HepG2 (cell line): ENCODE results near the gene PSMB3. TPM values are rescaled to one million over a fixed set of nuclear protein-coding genes. Genes with fewer than 3 reads are reported as not detected.
A peak's percentile ranks its signal among the peaks of the same experiment; 100 is the strongest.

Experiments
- CBX1 ChIP-seq: IDR thresholded peaks from one replicate; pipeline ENCODE4 v1.6.1; 2016; ENCODE audit warnings: antibody characterized with exemption, low read depth
- CHD2 ChIP-seq: IDR thresholded peaks from 2 replicates; pipeline ENCODE4 v1.6.1; 2011; ENCODE audit warnings: low read depth, low read length, improper control_type of control experiment
- ERF ChIP-seq: IDR thresholded peaks from 2 replicates; pipeline ENCODE4 v1.6.1; 2018; ENCODE audit warnings: missing biosample characterization, missing genetic modification reagents
- GTF2F1 ChIP-seq: fragments of 150-350 bp; IDR thresholded peaks from 2 replicates; pipeline ENCODE4 v1.6.1; 2014; ENCODE audit warnings: low read length
- JARID2 ChIP-seq: sonication (generic); formaldehyde crosslinking; IDR thresholded peaks from 2 replicates; pipeline ENCODE4 v1.8.1; 2023; ENCODE audit warnings: missing genetic modification reagents, inconsistent platforms; ENCODE audit not compliant: insufficient replicate concordance
- KLF15 ChIP-seq: sonication (generic); formaldehyde crosslinking; IDR thresholded peaks from 2 replicates; pipeline ENCODE4 v1.8.1; 2023; ENCODE audit warnings: borderline replicate concordance, mild to moderate bottlenecking, inconsistent platforms, missing genetic modification reagents, mixed read lengths
- PHF8 ChIP-seq: sonication (generic); formaldehyde crosslinking; IDR thresholded peaks from 2 replicates; pipeline ENCODE4 v1.5.0; 2020; ENCODE audit warnings: missing genetic modification reagents
- PLRG1 ChIP-seq: fragments of 450-650 bp; conservative IDR thresholded peaks from 2 replicates; pipeline ENCODE4 v1.6.1; 2016
- RAD21 ChIP-seq: fragments of 450-650 bp; formaldehyde crosslinking; IDR thresholded peaks from 2 replicates; pipeline ENCODE4 v1.5.0; 2020; ENCODE audit warnings: mild to moderate bottlenecking
- SAFB2 ChIP-seq: sonication (generic); formaldehyde crosslinking; IDR thresholded peaks from 2 replicates; pipeline ENCODE4 v1.5.1; 2020; ENCODE audit warnings: missing genetic modification reagents, low read depth, mild to moderate bottlenecking, borderline replicate concordance
- SNAPC2 ChIP-seq: sonication (generic); formaldehyde crosslinking; IDR thresholded peaks from 2 replicates; pipeline ENCODE4 v1.8.1; 2022; ENCODE audit warnings: mild to moderate bottlenecking, missing genetic modification reagents
- TCF7L2 ChIP-seq: IDR thresholded peaks from 2 replicates; pipeline ENCODE4 v1.6.1; 2011; ENCODE audit warnings: mild to moderate bottlenecking, low read depth, low read length, moderate library complexity
- ZNF354B ChIP-seq: sonication (generic); formaldehyde crosslinking; IDR thresholded peaks from 2 replicates; pipeline ENCODE4 v1.8.0; 2022; ENCODE audit warnings: mild to moderate bottlenecking, missing genetic modification reagents
- ZNF496 ChIP-seq: sonication (generic); formaldehyde crosslinking; IDR thresholded peaks from 2 replicates; pipeline ENCODE4 v1.8.1; 2023; ENCODE audit warnings: mild to moderate bottlenecking, moderate library complexity, missing genetic modification reagents; ENCODE audit not compliant: insufficient replicate concordance
- ZNF501 ChIP-seq: sonication (generic); formaldehyde crosslinking; IDR thresholded peaks from 2 replicates; pipeline ENCODE4 v1.5.1; 2020; ENCODE audit warnings: mild to moderate bottlenecking, moderate library complexity, missing genetic modification reagents
- ZNF510 ChIP-seq: sonication (generic); formaldehyde crosslinking; IDR thresholded peaks from 2 replicates; pipeline ENCODE4 v1.4.0; 2020; ENCODE audit warnings: low read depth, mild to moderate bottlenecking, missing genetic modification reagents
- ZNF564 ChIP-seq: sonication (generic); formaldehyde crosslinking; IDR thresholded peaks from 2 replicates; pipeline ENCODE4 v1.8.1; 2023; ENCODE audit warnings: mild to moderate bottlenecking, missing genetic modification reagents
- ZNF766 ChIP-seq: sonication (generic); formaldehyde crosslinking; IDR thresholded peaks from 2 replicates; pipeline ENCODE4 v1.5.0; 2020; ENCODE audit warnings: missing genetic modification reagents, borderline replicate concordance
- ZSCAN12 ChIP-seq: sonication (generic); formaldehyde crosslinking; IDR thresholded peaks from 2 replicates; pipeline ENCODE4 v1.9.0; 2021; ENCODE audit warnings: mild to moderate bottlenecking, missing genetic modification reagents
- polyA plus RNA-seq, 8 experiments: library from polyadenylated mRNA; depleted of rRNA in 3 of 8; stranded (reverse) in 7 of 8; unstranded in 1 of 8; fragments of >200 nt; fragmentation: Illumina TruSeq in 4 of 8; extraction: Trizol in 4 of 8; gene quantifications; 2 replicates each; pipeline versions ENCODE4 v1.2.1 to v1.2.3, GENCODE V29; 2011 to 2016; ENCODE audit warnings: low read depth in 4 of 8, missing spikeins in 1 of 8, mixed read lengths in 1 of 8; ENCODE audit not compliant: insufficient read depth in 1 of 8
- total RNA-seq, 5 experiments: library from RNA; depleted of rRNA; stranded (reverse); fragments of >200 nt; fragmentation: Illumina TruSeq; extraction: Trizol; gene quantifications; 2 replicates each; pipeline ENCODE4 v1.2.3, GENCODE V29; 2016; ENCODE audit warnings: low read depth in 1 of 5
- TF ChIP-seq, protein P1 (sequence below): sonication (generic); formaldehyde crosslinking; IDR thresholded peaks from 2 replicates; pipeline ENCODE4 v1.4.0; 2020; ENCODE audit warnings: missing genetic modification reagents
- TF ChIP-seq, protein P2 (sequence below): sonication (generic); formaldehyde crosslinking; IDR thresholded peaks from 2 replicates; pipeline ENCODE4 v1.8.0; 2022; ENCODE audit warnings: missing genetic modification reagents, mild to moderate bottlenecking, moderate library complexity, borderline replicate concordance
- TF ChIP-seq, protein P3 (sequence below): sonication (generic); formaldehyde crosslinking; IDR thresholded peaks from 2 replicates; pipeline ENCODE4 v1.4.0; 2020; ENCODE audit warnings: missing genetic modification reagents
- TF ChIP-seq, protein P4 (sequence below): sonication (generic); formaldehyde crosslinking; IDR thresholded peaks from 2 replicates; pipeline ENCODE4 v1.5.0; 2020; ENCODE audit warnings: missing genetic modification reagents

PSMB3 gene
- total and polyA plus RNA-seq, 2 of the 13 experiments (the other 11 are each of a cell fraction or from before 2014, with no cell fraction given): 366 to 517 TPM

DNA sequence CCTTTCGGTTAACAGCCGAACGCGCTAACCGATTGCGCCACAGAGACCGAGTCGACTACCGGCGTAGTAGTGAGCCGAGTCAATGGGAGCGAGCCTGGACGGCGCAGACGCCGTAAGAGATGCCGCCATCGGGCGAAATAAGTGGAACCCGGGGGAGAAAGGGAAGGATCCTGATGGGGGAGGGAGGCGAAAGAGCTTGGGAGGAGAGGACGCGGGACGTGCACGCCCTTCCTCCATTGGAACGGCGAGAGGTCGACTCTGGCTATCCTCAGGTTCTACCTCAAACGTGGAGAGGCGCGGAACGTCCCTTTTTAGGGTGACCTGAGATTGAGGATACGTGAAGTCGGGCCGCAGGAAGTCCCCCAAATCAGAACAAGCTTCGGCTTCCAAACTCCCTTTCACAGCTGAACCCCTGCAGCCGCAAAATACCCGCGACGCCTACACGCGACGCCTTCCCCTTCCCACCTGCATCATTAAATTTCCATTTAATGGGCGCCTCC, 683 bp upstream of the PSMB3 start (continued):
- TF ChIP-seq, protein P1, sequence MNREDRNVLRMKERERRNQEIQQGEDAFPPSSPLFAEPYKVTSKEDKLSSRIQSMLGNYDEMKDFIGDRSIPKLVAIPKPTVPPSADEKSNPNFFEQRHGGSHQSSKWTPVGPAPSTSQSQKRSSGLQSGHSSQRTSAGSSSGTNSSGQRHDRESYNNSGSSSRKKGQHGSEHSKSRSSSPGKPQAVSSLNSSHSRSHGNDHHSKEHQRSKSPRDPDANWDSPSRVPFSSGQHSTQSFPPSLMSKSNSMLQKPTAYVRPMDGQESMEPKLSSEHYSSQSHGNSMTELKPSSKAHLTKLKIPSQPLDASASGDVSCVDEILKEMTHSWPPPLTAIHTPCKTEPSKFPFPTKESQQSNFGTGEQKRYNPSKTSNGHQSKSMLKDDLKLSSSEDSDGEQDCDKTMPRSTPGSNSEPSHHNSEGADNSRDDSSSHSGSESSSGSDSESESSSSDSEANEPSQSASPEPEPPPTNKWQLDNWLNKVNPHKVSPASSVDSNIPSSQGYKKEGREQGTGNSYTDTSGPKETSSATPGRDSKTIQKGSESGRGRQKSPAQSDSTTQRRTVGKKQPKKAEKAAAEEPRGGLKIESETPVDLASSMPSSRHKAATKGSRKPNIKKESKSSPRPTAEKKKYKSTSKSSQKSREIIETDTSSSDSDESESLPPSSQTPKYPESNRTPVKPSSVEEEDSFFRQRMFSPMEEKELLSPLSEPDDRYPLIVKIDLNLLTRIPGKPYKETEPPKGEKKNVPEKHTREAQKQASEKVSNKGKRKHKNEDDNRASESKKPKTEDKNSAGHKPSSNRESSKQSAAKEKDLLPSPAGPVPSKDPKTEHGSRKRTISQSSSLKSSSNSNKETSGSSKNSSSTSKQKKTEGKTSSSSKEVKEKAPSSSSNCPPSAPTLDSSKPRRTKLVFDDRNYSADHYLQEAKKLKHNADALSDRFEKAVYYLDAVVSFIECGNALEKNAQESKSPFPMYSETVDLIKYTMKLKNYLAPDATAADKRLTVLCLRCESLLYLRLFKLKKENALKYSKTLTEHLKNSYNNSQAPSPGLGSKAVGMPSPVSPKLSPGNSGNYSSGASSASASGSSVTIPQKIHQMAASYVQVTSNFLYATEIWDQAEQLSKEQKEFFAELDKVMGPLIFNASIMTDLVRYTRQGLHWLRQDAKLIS (CRISPR knock-in tag): peak; percentile 17; the same call in 1 of the 2 replicates
- no peak for TF ChIP-seq PLRG1
- no peak; the same call in 1 of the 2 replicates for TF ChIP-seq SNAPC2 (CRISPR knock-in tag)
- TF ChIP-seq, protein P2, sequence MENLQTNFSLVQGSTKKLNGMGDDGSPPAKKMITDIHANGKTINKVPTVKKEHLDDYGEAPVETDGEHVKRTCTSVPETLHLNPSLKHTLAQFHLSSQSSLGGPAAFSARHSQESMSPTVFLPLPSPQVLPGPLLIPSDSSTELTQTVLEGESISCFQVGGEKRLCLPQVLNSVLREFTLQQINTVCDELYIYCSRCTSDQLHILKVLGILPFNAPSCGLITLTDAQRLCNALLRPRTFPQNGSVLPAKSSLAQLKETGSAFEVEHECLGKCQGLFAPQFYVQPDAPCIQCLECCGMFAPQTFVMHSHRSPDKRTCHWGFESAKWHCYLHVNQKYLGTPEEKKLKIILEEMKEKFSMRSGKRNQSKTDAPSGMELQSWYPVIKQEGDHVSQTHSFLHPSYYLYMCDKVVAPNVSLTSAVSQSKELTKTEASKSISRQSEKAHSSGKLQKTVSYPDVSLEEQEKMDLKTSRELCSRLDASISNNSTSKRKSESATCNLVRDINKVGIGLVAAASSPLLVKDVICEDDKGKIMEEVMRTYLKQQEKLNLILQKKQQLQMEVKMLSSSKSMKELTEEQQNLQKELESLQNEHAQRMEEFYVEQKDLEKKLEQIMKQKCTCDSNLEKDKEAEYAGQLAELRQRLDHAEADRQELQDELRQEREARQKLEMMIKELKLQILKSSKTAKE: no peak; the same call in 1 of the 2 replicates
- TF ChIP-seq ZNF564: peak; percentile 85; the same call in 1 of the 2 replicates
- TF ChIP-seq CBX1: peak; percentile 69
- TF ChIP-seq TCF7L2: no peak
- TF ChIP-seq, protein P3, sequence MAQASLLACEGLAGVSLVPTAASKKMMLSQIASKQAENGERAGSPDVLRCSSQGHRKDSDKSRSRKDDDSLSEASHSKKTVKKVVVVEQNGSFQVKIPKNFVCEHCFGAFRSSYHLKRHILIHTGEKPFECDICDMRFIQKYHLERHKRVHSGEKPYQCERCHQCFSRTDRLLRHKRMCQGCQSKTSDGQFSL (CRISPR knock-in tag): peak; percentile 61; the same call in 1 of the 2 replicates
- peak; percentile 35; the same call in 1 of the 2 replicates for TF ChIP-seq PHF8 (CRISPR knock-in tag)
- TF ChIP-seq CHD2: 0 out of 2 replicates have a peak, but pooled peaks have one; percentile 24
- 0 out of 2 replicates have a peak, but pooled peaks have one; percentile 70 for TF ChIP-seq ZNF510 (CRISPR knock-in tag)
- TF ChIP-seq RAD21 (CRISPR knock-in tag): no peak
- TF ChIP-seq JARID2 (CRISPR knock-in tag): peak; percentile 25
- TF ChIP-seq ZNF354B (CRISPR knock-in tag): 0 out of 2 replicates have a peak, but pooled peaks have one; percentile 35
- TF ChIP-seq GTF2F1: no peak
- no peak for TF ChIP-seq SAFB2
- TF ChIP-seq, protein P4, sequence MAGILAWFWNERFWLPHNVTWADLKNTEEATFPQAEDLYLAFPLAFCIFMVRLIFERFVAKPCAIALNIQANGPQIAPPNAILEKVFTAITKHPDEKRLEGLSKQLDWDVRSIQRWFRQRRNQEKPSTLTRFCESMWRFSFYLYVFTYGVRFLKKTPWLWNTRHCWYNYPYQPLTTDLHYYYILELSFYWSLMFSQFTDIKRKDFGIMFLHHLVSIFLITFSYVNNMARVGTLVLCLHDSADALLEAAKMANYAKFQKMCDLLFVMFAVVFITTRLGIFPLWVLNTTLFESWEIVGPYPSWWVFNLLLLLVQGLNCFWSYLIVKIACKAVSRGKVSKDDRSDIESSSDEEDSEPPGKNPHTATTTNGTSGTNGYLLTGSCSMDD (CRISPR knock-in tag): no peak
- no peak for TF ChIP-seq KLF15 (CRISPR knock-in tag)
- no peak for TF ChIP-seq ZNF496
- no peak for TF ChIP-seq ZSCAN12 (CRISPR knock-in tag)
- no peak for TF ChIP-seq ZNF501 (CRISPR knock-in tag)
- TF ChIP-seq ERF: peak; percentile 84
- TF ChIP-seq ZNF766 (CRISPR knock-in tag): no peak; the same call in none of the 2 replicates
